ENCODE measurements around the gene KRT10. TPM values are rescaled to one million over a fixed set of nuclear protein-coding genes. Genes with fewer than 3 reads are reported as not detected.
"Not testable (repeated sequence)": the region's sequence is repeated elsewhere in the genome, so short reads cannot be mapped to it uniquely, and the experiment has no call there.

The KRT10 gene
- total and polyA plus RNA-seq, 8 donors = 0.58 to 49.0 (median 14.8) TPM

- no peak for DNase-seq
- Histone ChIP-seq H3K36me3 (peaks cover 4 to 16% (median 10%) of the 10 kb centered on the region in 4 donors), H3K4me1 (peaks cover 6 to 15% (median 13%) of the 10 kb centered on the region in 4 donors), H3K9me3 (peaks cover 0 to 3% (median 1%) of the 10 kb centered on the region in 4 donors), H3K4me3 (no peak overlapping the region), H3K27me3 (peaks cover 3 to 10% (median 4%) of the 10 kb centered on the region in 3 donors), H3K27ac (no peak overlapping the region)
- intact Hi-C loops (cut with DNase I; ENCODE audit: low total_unique reads) = no loop called here
- 94 to 98% (median 97%) methylated on average over 4 of the region's 4 CpGs for WGBS, 5 donors
- TF ChIP-seq EP300 (IDR thresholded peaks at IDR 0.05) (no peak), POLR2AphosphoS5 (IDR thresholded peaks at IDR 0.05) (no peak), CTCF (IDR thresholded peaks at IDR 0.05) (no peak), POLR2A (IDR thresholded peaks at IDR 0.05) (no peak)
These were observed 5.2 kb downstream of the KRT10 start for GRCh38 chr17:40817103-40817682.

- no peak for DNase-seq
- Histone ChIP-seq H3K4me1 (peaks cover 6 to 15% (median 13%) of the 10 kb centered on the region in 4 donors), H3K27ac (no peak overlapping the region), H3K4me3 (no peak overlapping the region), H3K9me3 (peaks cover 0 to 3% (median 1%) of the 10 kb centered on the region in 4 donors), H3K27me3 (peaks cover 3 to 16% (median 5%) of the 10 kb centered on the region in 3 donors), H3K36me3 (peaks cover 4 to 13% (median 9%) of the 10 kb centered on the region in 4 donors)
- 74 to 90% (median 78%) methylated on average over 3 of the region's 3 CpGs for WGBS, 5 donors
- no peak for TF ChIP-seq CTCF (IDR thresholded peaks at IDR 0.05)
- no peak for TF ChIP-seq POLR2AphosphoS5 (IDR thresholded peaks at IDR 0.05)
- no peak for TF ChIP-seq EP300 (IDR thresholded peaks at IDR 0.05)
- TF ChIP-seq POLR2A (IDR thresholded peaks at IDR 0.05) = no peak
- intact Hi-C loops (cut with DNase I; ENCODE audit: low total_unique reads) = no loop called here
These were observed 5.8 kb downstream of the KRT10 start for GRCh38 chr17:40816569-40816968.

GRCh38 chr17:40815381-40815780 is 7.0 kb downstream of the KRT10 start:
- Histone ChIP-seq H3K27me3 (peaks cover 3 to 23% (median 11%) of the 10 kb centered on the region in 3 donors), H3K4me1 (peaks cover 6 to 15% (median 13%) of the 10 kb centered on the region in 4 donors), H3K9me3 (peaks cover 0 to 3% (median 1%) of the 10 kb centered on the region in 4 donors), H3K36me3 (peaks cover 4 to 13% (median 9%) of the 10 kb centered on the region in 4 donors), H3K27ac (no peak overlapping the region), H3K4me3 (no peak overlapping the region)
- intact Hi-C loops (cut with DNase I; ENCODE audit: low total_unique reads) = no loop called here
- no peak for DNase-seq
- WGBS, 5 donors = 78 to 100% (median 88%) methylated on average over 1 of the region's 1 CpG
- no peak for TF ChIP-seq EP300 (IDR thresholded peaks at IDR 0.05)
- TF ChIP-seq CTCF (IDR thresholded peaks at IDR 0.05) = no peak
- no peak for TF ChIP-seq POLR2A (IDR thresholded peaks at IDR 0.05)
- no peak for TF ChIP-seq POLR2AphosphoS5 (IDR thresholded peaks at IDR 0.05)

- H3K9me3 ChIP-seq; H3K27ac ChIP-seq; DNase-seq; intact Hi-C loops (cut with DNase I; ENCODE audit: low total_unique reads); H3K4me3 ChIP-seq: not testable (repeated sequence)
- peaks cover 4 to 13% (median 9%) of the 10 kb centered on the region in 4 donors for H3K36me3 ChIP-seq
- WGBS, 5 donors = 74 to 89% (median 81%) methylated on average over 3 of the region's 3 CpGs
- H3K27me3 ChIP-seq = peaks cover 3 to 30% (median 14%) of the 10 kb centered on the region in 3 donors
- H3K4me1 ChIP-seq = peaks cover 6 to 12% (median 11%) of the 10 kb centered on the region in 4 donors
These were observed 7.8 kb downstream of the KRT10 start for GRCh38 chr17:40814657-40815056.

GRCh38 chr17:40813804-40814203 is 8.6 kb downstream of the KRT10 start:
- DNase-seq = no peak
- H3K27ac ChIP-seq = no peak overlapping the region
- WGBS, 5 donors = 59 to 75% (median 66%) methylated on average over 4 of the region's 4 CpGs
- H3K36me3 ChIP-seq = peaks cover 4 to 13% (median 9%) of the 10 kb centered on the region in 4 donors
- H3K27me3 ChIP-seq = peaks cover 3 to 39% (median 16%) of the 10 kb centered on the region in 3 donors
- H3K4me3 ChIP-seq = no peak overlapping the region
- peaks cover 0 to 3% (median 1%) of the 10 kb centered on the region in 4 donors for H3K9me3 ChIP-seq
- intact Hi-C loops (cut with DNase I; ENCODE audit: low total_unique reads) = no loop called here
- H3K4me1 ChIP-seq = peaks cover 0 to 7% (median 5%) of the 10 kb centered on the region in 4 donors
- TF ChIP-seq POLR2AphosphoS5 (IDR thresholded peaks at IDR 0.05) (no peak), CTCF (IDR thresholded peaks at IDR 0.05) (no peak), EP300 (IDR thresholded peaks at IDR 0.05) (no peak)
